Skeletal muscle tissue (tissue), 4 donors: ENCODE data around the gene ANKRA2. TPM values are rescaled to one million over a fixed set of nuclear protein-coding genes. Genes with fewer than 3 reads are reported as not detected.

ENCODE experiments used
- H3K27ac ChIP-seq: one replicate; pipeline ENCODE4 v1.7.0; 2013; ENCODE audit warnings: mild to moderate bottlenecking, low read depth, low read length, inconsistent platforms
- H3K27me3 ChIP-seq, 3 donors: one replicate each; pipeline ENCODE4 v1.7.0; 2013; ENCODE audit warnings: low read length in 3 of 3; ENCODE audit not compliant: control insufficient read depth in 3 of 3, insufficient read depth in 3 of 3
- H3K36me3 ChIP-seq, 3 donors: one replicate each; pipeline ENCODE4 v1.7.0; 2013; ENCODE audit warnings: low read length in 3 of 3; ENCODE audit not compliant: control insufficient read depth in 3 of 3, insufficient read depth in 3 of 3
- H3K4me1 ChIP-seq, 3 donors: one replicate each; pipeline ENCODE4 v1.7.0; 2013; ENCODE audit warnings: low read length in 3 of 3, mild to moderate bottlenecking in 3 of 3; ENCODE audit not compliant: control insufficient read depth in 3 of 3, insufficient read depth in 3 of 3
- H3K4me3 ChIP-seq, 3 donors: one replicate each; pipeline ENCODE4 v1.7.0; 2013; ENCODE audit warnings: low read length in 3 of 3
- H3K9ac ChIP-seq, 3 donors: one replicate each; pipeline ENCODE4 v1.7.0; 2013; ENCODE audit warnings: low read length in 3 of 3, mild to moderate bottlenecking in 3 of 3, moderate library complexity in 2 of 3, low read depth in 1 of 3
- H3K9me3 ChIP-seq, 3 donors: one replicate each; pipeline ENCODE4 v1.7.0; 2013; ENCODE audit warnings: low read length in 3 of 3; ENCODE audit not compliant: control insufficient read depth in 3 of 3
- total RNA-seq: library from RNA; depleted of rRNA; stranded (reverse); fragments of >200 nt; gene quantifications from one replicate; pipeline ENCODE4 v1.2.3, GENCODE V29; 2014
- donor health status: Osteomylitis.

ANKRA2 gene, protein sequence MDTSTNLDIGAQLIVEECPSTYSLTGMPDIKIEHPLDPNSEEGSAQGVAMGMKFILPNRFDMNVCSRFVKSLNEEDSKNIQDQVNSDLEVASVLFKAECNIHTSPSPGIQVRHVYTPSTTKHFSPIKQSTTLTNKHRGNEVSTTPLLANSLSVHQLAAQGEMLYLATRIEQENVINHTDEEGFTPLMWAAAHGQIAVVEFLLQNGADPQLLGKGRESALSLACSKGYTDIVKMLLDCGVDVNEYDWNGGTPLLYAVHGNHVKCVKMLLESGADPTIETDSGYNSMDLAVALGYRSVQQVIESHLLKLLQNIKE
- 35.0 TPM for total RNA-seq

DNA sequence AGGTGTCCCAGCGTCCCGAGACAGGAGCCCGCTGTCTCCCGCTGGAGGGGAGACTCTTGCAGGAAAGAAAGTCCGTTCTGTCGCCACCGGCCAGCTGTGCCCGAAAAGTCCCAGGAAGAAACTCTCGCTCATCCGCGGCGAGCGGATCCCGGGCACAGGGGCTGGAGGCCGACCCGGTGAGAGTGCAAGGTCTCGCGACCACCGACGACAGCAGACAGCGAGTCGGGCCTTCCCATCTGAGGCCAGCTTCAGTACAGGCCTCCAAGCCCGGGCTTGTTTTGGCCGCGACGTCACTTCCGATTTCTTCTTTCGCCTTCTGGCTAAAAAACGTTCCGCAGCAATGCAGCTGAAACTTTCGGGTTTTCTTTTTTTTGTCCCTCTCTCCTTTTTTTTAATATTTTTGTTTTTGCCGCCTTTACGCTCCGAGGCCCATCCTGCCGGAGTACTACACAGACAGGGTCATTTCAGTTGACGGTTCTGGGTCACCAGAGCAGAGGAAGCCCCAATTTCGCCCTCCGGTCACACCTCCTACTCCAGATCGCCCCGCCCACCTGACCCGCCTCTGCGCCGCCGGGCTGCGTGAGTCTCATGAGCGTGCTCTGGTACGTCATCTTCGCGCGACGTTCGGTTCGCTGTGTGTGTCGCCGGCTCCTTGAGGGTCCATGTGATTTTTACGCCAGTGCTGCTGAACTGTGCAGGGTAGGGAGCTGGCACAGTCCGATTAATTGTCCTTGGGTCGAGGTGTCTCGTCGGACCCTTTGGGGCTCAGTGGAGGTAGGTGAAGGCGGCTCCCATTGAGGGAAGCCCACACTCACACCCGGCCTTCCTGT is at the start of gene ANKRA2, which contains the start of gene UTP15:
ANKRA2 (minus strand) TSS at position 501 of the 830 bp plus-strand sequence. CDS start 2,758 bp downstream, outside the sequence.
UTP15 (plus strand) TSS at position 605 of the 830 bp plus-strand sequence. CDS start 1,602 bp downstream, outside the sequence.
- Histone ChIP-seq H3K27ac (peak within 1 kb of the TSS; percentile 91), H3K4me3 (peak within 1 kb of the TSS; percentile 95 to 100 (median 98)), H3K36me3 (peaks cover 3 to 15% (median 12%) of the 10 kb centered on the region in 3 donors), H3K9ac (peak within 1 kb of the TSS; percentile 91 to 97 (median 97)), H3K4me1 (peaks cover 16 to 27% (median 23%) of the 10 kb centered on the region in 3 donors), H3K9me3 (no peaks in the 10 kb centered on the region), H3K27me3 (no peaks in the 10 kb centered on the region)

DNA sequence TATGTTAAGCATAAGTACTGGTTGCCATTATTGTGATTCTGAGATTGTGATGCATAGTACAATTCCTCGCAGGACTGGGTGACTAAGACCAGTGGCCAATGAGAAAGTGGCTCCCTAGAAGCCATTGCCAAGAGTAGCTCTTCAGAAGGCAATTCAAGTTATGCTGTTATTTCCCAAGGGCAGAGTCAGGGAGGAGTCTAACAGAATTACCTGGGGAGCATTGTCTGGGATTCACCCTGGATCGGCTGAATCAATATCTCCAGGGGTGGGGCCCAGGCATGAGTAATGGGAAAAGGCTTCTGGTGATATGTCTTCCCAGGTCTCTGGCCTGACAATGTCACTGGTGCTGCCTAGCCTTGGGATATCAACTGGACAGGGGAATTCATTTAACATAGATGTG is 49.6 kb upstream of the ANKRA2 start:
- Histone ChIP-seq H3K27ac (no peak overlapping the region), H3K9me3 (no peaks in the 10 kb centered on the region), H3K4me3 (no peak overlapping the region), H3K27me3 (no peaks in the 10 kb centered on the region), H3K9ac (no peak overlapping the region), H3K36me3 (no peaks in the 10 kb centered on the region), H3K4me1 (no peaks in the 10 kb centered on the region)

DNA sequence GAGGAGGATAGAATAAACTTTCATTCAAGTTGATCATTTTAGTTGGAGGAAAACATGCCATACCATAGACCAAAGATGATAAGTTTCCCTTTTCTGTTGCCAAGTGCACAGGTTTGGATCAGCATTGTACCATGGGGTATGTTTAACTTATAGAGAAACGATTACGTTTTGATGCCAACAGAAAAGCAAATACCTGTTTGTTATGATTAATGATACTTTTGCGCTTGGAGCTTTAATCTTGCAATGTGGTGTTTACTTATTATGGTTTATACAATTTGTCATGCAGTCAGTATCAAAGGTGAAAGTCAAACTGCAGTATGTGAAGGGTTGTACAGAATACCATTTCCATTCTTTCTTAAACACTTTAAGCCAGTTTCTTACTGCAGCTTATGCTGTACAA is 47.4 kb upstream of the ANKRA2 start:
- no peaks in the 10 kb centered on the region for H3K9me3 ChIP-seq
- no peak overlapping the region for H3K27ac ChIP-seq
- H3K4me1 ChIP-seq = no peaks in the 10 kb centered on the region
- H3K27me3 ChIP-seq = no peaks in the 10 kb centered on the region
- no peak overlapping the region for H3K9ac ChIP-seq
- no peak overlapping the region for H3K4me3 ChIP-seq
- no peaks in the 10 kb centered on the region for H3K36me3 ChIP-seq

DNA sequence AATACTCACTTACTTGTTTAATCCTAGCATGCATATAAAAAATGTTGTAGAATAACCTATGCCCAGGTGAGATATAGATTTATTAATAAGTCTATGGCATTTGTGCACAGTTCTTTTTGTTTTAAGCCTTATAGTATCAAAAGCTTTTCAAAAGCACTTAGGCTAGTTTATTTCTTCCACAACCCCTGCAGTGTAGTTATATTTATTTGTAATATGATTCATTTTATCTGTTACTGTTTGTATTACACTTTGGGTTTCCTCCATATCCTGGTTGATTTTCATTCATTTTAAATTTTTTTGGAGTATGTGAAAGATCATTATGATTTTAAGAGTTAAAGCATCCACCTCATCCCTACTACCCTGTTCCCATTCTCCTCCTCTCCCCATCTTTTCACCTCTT is 41.8 kb upstream of the ANKRA2 start:
- Histone ChIP-seq H3K4me1 (no peaks in the 10 kb centered on the region), H3K27ac (no peak overlapping the region), H3K9ac (no peak overlapping the region), H3K9me3 (no peaks in the 10 kb centered on the region), H3K4me3 (no peak overlapping the region), H3K36me3 (no peaks in the 10 kb centered on the region), H3K27me3 (no peaks in the 10 kb centered on the region)

DNA sequence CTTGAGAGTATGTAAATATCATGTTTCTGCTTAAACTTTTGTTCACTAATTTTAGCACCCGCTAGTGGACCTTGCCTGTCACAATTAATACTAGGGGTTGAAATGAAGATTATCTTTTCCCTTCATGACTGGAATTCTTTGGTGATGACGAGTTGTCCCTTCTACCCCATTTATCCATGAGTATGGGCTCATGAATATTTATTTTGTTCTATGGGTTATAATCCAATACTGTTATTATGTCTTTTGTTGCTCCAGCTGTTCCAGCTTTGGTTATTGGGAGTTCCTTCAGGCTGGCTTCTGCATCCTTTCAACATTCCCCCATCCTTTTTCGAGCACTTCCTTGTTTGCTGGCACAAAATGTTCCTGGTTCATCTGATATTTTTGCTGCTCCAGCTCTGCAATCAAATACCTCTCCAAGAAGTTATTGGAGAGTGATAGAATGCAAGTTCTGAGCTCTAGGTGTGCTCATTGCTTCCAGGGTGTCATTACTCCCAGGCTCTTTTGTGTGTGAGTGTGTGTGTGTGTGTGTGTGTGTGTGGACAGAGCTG is 40.8 kb upstream of the ANKRA2 start:
- no peaks in the 10 kb centered on the region for H3K9me3 ChIP-seq
- H3K36me3 ChIP-seq = no peaks in the 10 kb centered on the region
- H3K9ac ChIP-seq = no peak overlapping the region
- no peak overlapping the region for H3K27ac ChIP-seq
- no peaks in the 10 kb centered on the region for H3K27me3 ChIP-seq
- no peak overlapping the region for H3K4me3 ChIP-seq
- no peaks in the 10 kb centered on the region for H3K4me1 ChIP-seq

DNA sequence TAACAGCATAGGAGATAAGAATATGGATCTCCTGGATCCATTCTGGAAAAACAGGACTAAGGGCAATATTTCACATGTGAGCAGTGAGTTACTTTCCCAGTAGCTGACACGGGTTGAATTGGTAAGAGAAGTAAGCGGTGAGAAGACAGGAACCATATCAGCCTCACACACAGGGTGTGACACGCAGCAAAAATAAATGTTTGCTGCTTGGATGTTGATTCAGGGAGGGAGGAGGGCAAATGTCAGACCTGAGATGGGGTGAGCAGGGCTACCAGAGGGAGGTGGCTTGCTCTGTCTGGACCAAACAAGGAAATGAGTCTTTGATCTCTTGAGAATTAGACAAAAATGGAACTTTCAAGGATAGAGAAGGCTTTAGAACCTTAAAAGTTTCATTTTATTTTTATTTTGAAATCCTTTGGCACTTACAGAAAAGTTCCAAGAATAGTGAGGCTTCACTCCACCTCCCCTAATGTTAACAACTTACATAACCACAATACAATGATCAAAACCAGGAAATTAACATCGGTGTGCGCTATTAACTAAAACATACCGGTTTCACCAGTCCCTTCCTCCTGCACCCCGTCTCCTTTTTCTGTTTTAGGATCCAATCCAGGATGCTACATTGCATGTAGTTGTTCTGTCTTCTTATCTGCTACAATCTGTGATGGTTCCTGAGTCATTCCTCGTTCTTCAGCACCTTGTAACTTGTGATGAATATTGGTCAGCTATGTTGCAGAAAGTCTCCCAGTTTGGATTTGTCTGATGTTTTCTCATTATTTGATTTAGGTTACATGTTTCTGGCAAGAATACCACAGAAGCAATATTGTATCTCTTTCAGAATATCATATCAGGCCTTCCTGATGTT is 40.0 kb upstream of the ANKRA2 start:
- Histone ChIP-seq H3K36me3 (no peaks in the 10 kb centered on the region), H3K9ac (no peak overlapping the region), H3K27me3 (no peaks in the 10 kb centered on the region), H3K4me1 (no peaks in the 10 kb centered on the region), H3K4me3 (no peak overlapping the region), H3K9me3 (no peaks in the 10 kb centered on the region), H3K27ac (no peak overlapping the region)

DNA sequence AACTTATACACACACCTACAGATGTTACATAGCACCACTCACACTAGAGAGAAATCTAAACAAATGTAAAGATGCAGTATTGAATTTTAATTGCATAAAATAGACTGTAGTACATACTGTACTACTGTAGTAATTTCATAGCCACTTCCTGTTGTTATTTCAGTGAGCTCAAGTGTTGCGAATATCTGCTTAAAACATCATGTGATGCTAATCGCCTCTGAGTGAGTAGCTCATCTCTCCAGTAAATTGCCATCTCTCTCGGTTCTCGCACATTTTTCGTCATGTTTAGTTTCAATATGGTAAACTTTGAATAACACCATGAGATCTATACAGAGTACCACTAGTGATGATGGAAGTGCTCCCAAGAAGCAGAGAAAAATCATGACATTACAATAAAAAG is 38.6 kb upstream of the ANKRA2 start:
- Histone ChIP-seq H3K4me3 (no peak overlapping the region), H3K36me3 (no peaks in the 10 kb centered on the region), H3K27ac (no peak overlapping the region), H3K27me3 (no peaks in the 10 kb centered on the region), H3K4me1 (no peaks in the 10 kb centered on the region), H3K9ac (no peak overlapping the region), H3K9me3 (no peaks in the 10 kb centered on the region)

DNA sequence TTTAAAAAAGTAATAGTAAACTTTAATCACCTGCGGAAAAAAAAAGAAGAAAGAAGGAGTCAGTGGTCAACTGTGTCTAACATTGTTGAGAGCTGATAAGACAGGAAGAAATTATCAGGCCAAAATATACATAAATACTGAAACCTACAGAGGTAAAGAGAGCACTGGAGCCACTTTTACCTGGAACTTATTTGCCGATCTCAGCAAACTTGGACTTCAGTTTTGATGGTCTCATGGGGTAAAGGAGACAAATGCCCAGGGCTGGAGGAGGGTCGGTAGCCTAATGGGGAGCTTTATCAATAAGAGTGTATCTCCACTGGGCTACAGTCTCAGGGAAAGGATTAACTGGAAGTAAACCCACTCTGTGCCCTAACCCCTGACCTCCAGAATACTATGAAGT is 33.9 kb upstream of the ANKRA2 start:
- Histone ChIP-seq H3K27me3 (no peaks in the 10 kb centered on the region), H3K4me3 (no peak overlapping the region), H3K9me3 (no peaks in the 10 kb centered on the region), H3K27ac (no peak overlapping the region), H3K36me3 (no peaks in the 10 kb centered on the region), H3K9ac (no peak overlapping the region), H3K4me1 (no peaks in the 10 kb centered on the region)

DNA sequence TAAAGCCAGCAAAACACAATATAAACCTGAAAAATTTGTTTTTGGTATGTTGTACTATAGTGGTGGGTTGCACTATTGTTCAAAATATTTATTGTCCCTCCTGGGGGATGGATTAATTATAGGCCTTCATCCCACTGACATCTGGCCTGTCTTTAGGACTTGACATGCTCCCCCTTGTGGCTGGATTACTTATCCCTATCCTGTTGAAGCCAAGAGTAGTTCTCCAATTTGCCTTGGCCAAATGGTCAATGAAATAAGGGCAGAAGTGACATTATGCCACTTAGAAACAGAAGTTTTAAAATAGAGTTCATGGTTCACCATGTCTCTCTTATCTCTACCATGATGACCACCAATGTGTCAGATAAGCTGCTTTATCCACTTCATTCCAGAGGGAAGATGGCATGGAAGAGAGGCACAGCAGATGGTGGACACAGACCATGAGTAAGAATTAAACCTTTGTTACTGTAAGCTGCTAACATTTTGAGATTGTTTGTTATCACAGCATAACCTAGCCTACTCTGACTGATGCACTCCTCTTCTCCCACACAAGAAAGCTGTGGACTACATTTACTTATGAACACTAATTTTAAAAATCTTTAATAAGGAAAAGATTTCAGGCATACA is 31.4 kb upstream of the ANKRA2 start:
- no peak overlapping the region for H3K4me3 ChIP-seq
- H3K9me3 ChIP-seq = no peaks in the 10 kb centered on the region

More for the DNA sequence above, 31.4 kb upstream of the ANKRA2 start:
- no peak overlapping the region for H3K27ac ChIP-seq
- no peak overlapping the region for H3K9ac ChIP-seq
- no peaks in the 10 kb centered on the region for H3K36me3 ChIP-seq
- H3K4me1 ChIP-seq = no peaks in the 10 kb centered on the region
- no peaks in the 10 kb centered on the region for H3K27me3 ChIP-seq
